GM12878 (cell line): ENCODE measurements around the gene PEX11B. TPM values are rescaled to one million over a fixed set of nuclear protein-coding genes. Genes with fewer than 3 reads are reported as not detected.

Source experiments
- ATAC-seq: fragments of 200-7000 bp; cut with Tn5 transposase; 3 replicates; pipeline ENCODE4 v1.9.1; 2020; ENCODE audit warnings: mild to moderate bottlenecking, moderate library complexity
- BruUV-seq: library from RNA; stranded (reverse); fragments of 400-500 nt; replicated peaks from 2 replicates; lab custom pipeline; 2021; lab: Mats Ljungman, UMichigan
- CTCF ChIA-PET: fragments of 300-600 bp; sonication (Branson Sonifier 250); formaldehyde crosslinking; extraction: SDS; loops from one replicate; lab custom pipeline; 2021; ENCODE audit warnings: inconsistent platforms; lab: Yijun Ruan, JAX
- POLR2A ChIA-PET: fragments of 350-600 bp; formaldehyde crosslinking; extraction: SDS; loops from one replicate; lab custom pipeline; 2021; ENCODE audit warnings: inconsistent platforms; lab: Charles Lee
- RAD21 ChIA-PET: fragments of 300-600 bp; sonication (Branson Sonifier 250); formaldehyde crosslinking; loops from one replicate; lab custom pipeline; 2023; ENCODE audit warnings: antibody characterized with exemption; ENCODE audit not compliant: unreplicated experiment; lab: Charles Lee
- SMC1A ChIA-PET: fragments of 300-600 bp; sonication (Branson Sonifier 250); formaldehyde crosslinking; loops from one replicate; lab custom pipeline; 2023; ENCODE audit not compliant: unreplicated experiment, uncharacterized antibody; lab: Charles Lee
- DNase-seq: peaks from one replicate; pipeline ENCODE4 v3.0.0-alpha.2; 2011; ENCODE audit warnings: low read depth, low spot score
- FAIRE-seq: peaks from 3 replicates; lab custom pipeline; 2011; peaks lifted over from hg19 to GRCh38; lab: Jason Lieb, UNC
- H2AFZ ChIP-seq: 2 replicates; pipeline ENCODE4 v1.6.0; 2011; ENCODE audit warnings: low read depth, low read length, control low read depth; ENCODE audit not compliant: control insufficient read depth
- H3K27ac ChIP-seq: 2 replicates; pipeline ENCODE4 v1.5.1; 2011; ENCODE audit warnings: control low read depth; ENCODE audit not compliant: control insufficient read depth, insufficient read depth
- H3K27me3 ChIP-seq, 2 experiments: replicated peaks in 1 of 2; 2 replicates each; pipeline versions ENCODE4 v1.6.0 to v1.6.1; 2011; ENCODE audit warnings: low read length in 1 of 2; ENCODE audit not compliant: control insufficient read depth in 2 of 2, insufficient read depth in 2 of 2
- H3K36me3 ChIP-seq, 2 experiments: 2 replicates each; pipeline ENCODE4 v1.5.1; 2011; ENCODE audit warnings: low read length in 1 of 2; ENCODE audit not compliant: control insufficient read depth in 2 of 2, insufficient read depth in 2 of 2
- H3K4me1 ChIP-seq: 2 replicates; pipeline ENCODE4 v1.6.1; 2011; ENCODE audit warnings: mild to moderate bottlenecking, low read length, moderate library complexity, mixed read lengths; ENCODE audit not compliant: control insufficient read depth, insufficient read depth
- H3K4me2 ChIP-seq: 2 replicates; pipeline ENCODE4 v1.6.0; 2011; ENCODE audit warnings: control low read depth; ENCODE audit not compliant: control insufficient read depth, insufficient read depth
- H3K4me3 ChIP-seq: fragments of 200-600 bp; sonication (generic); 2 replicates; pipeline ENCODE4 v1.5.1; 2016
- H3K79me2 ChIP-seq: 2 replicates; pipeline ENCODE4 v1.6.0; 2011; ENCODE audit warnings: low read length; ENCODE audit not compliant: control insufficient read depth, insufficient read depth
- H3K9ac ChIP-seq: 2 replicates; pipeline ENCODE4 v1.8.0; 2011; ENCODE audit warnings: low read length, control low read depth, mixed read lengths; ENCODE audit not compliant: control insufficient read depth, insufficient read depth
- H3K9me3 ChIP-seq: replicated peaks from 3 replicates; pipeline ENCODE4 v1.5.1; 2011; ENCODE audit warnings: mild to moderate bottlenecking, low read length; ENCODE audit not compliant: control insufficient read depth, insufficient read depth
- H4K20me1 ChIP-seq: 2 replicates; pipeline ENCODE4 v1.6.0; 2011; ENCODE audit not compliant: control insufficient read depth, insufficient read depth
- CREM ChIP-seq: IDR thresholded peaks from 2 replicates; pipeline ENCODE4 v1.6.1; 2014; ENCODE audit warnings: antibody characterized with exemption, low read depth
- KAT2A ChIP-seq: conservative IDR thresholded peaks from 2 replicates; pipeline ENCODE4 v1.6.1; 2011; ENCODE audit warnings: low read depth, low read length; ENCODE audit not compliant: control insufficient read depth
- MTA3 ChIP-seq: IDR thresholded peaks from 2 replicates; pipeline ENCODE4 v1.6.1; 2012; ENCODE audit warnings: low read length, inconsistent platforms, borderline replicate concordance
- POLR2AphosphoS5 ChIP-seq: IDR thresholded peaks from 2 replicates; pipeline ENCODE4 v1.6.1; 2011; ENCODE audit warnings: mild to moderate bottlenecking, low read length, inconsistent platforms
- TBL1XR1 ChIP-seq: IDR thresholded peaks from 2 replicates; pipeline ENCODE4 v1.6.1; 2012; ENCODE audit warnings: low read depth, low read length, improper control_type of control experiment
- ZNF384 ChIP-seq: IDR thresholded peaks from 2 replicates; pipeline ENCODE4 v1.6.1; 2012; ENCODE audit warnings: low read depth, mild to moderate bottlenecking, low read length, improper control_type of control experiment, borderline replicate concordance
- WGBS: methylation state at CpG from one replicate; pipeline ENCODE4 v1.1.6; 2016; ENCODE audit warnings: low lambda C conversion rate; ENCODE audit not compliant: insufficient replicate concordance, insufficient coverage; ENCODE audit errors: missing lambda C conversion rate; 5-methylcytosine and 5-hydroxymethylcytosine counted together
- in situ Hi-C: fragments of 300-500 bp; cut with MboI; formaldehyde crosslinking; loops from 9 replicates; pipeline ENCODE4 v1.14.3; 2018; ENCODE audit warnings: mixed read lengths
- intact Hi-C: fragments of 100-400 bp; cut with micrococcal nuclease; formaldehyde crosslinking; loops from one replicate; pipeline ENCODE4 v1.14.2; 2022; ENCODE audit not compliant: unreplicated experiment
- polyA plus RNA-seq, 11 experiments: library from polyadenylated mRNA; depleted of rRNA in 4 of 11; unstranded in 6 of 11; stranded (reverse) in 5 of 11; fragments of >200 nt; fragmentation: Nextera tagmentation in 4 of 11; fragmentation: Illumina TruSeq in 1 of 11; extraction: Ambion mirVana in 4 of 11; extraction: Trizol in 1 of 11; gene quantifications; 1 replicate in 1 of 11; 2 replicates in 10 of 11; pipeline versions ENCODE4 v1.2.1 to v1.2.3, GENCODE V29; 2011 to 2016; ENCODE audit warnings: inconsistent platforms in 2 of 11, missing spikeins in 2 of 11, low read depth in 1 of 11
- total RNA-seq, 4 experiments: library from RNA; depleted of rRNA in 3 of 4; stranded (reverse); fragments of >200 nt in 3 of 4; fragmentation: Illumina TruSeq in 1 of 4; extraction: Trizol in 1 of 4; gene quantifications; 2 replicates each; pipeline versions ENCODE4 v1.2.1 to v1.2.3, GENCODE V29; 2013 to 2021
- TF ChIP-seq, protein P1 (sequence below): fragments of 450-650 bp; IDR thresholded peaks from 2 replicates; pipeline ENCODE4 v1.6.1; 2016; ENCODE audit warnings: mild to moderate bottlenecking

The PEX11B gene
- total and polyA plus RNA-seq, 10 of the 15 experiments (the other 5 are each of a cell fraction or from before 2014, with no cell fraction given): 24.9 to 129 (median 40.7) TPM

DNA sequence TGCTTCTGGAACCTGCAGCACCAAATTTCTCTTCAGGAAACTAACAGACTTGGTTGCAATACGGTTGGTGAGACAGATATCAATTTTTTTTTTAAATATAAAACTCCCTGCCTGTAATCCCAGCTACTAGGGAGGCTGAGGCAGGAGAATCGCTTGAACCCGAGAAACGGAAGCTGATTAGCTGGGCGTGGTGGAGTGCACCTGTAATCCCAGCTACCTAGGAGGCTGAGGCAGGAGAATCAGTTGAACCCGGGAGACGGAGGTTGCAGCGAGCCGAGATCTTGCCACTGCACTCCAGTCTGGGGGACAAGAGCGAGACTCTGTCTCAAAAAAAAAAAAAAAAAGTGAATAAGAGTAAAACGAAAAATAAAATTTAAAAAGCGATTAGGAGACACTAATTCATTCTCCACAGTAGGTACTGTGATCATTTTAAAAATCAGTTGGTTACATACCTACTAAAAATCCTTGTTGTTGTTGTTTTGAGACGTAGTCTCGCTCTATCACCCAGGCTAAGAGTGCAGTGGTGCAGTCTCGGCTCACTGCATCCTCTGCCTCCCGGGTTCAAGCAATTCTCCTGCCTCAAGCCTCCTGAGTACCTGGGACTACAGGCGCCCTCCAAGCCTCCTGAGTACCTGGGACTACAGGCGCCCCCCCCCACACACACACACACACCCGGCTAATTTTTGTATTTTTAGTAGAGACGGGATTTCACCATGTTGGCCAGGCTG, 9.6 kb upstream of the PEX11B start:
- WGBS: 17% methylated on average over 18 of the region's 20 CpGs
- Histone ChIP-seq H2AFZ (no peak overlapping the region), H3K27ac (peak overlapping the region; percentile 97)
- in situ Hi-C loops: no loop called here
- RAD21 ChIA-PET: interaction anchor here (0.6 to 2.3 kb wide), 10 partner anchors 9 to 317 kb away, joined by 3 to 23 read pairs (median 4); partner anchors contain the start of genes ANKRD34A, LIX1L, PEX11B and PIAS3
- intact Hi-C loops: loop anchor here (1.0 to 2.0 kb wide), 2 partner anchors 10 to 31 kb away; partner anchors contain the start of genes LIX1L and PEX11B
- TF ChIP-seq POLR2AphosphoS5 (peak; percentile 29; the same call in 1 of the 2 replicates), CREM (no peak), MTA3 (0 out of 2 replicates have a peak, but pooled peaks have one; percentile 0), ZNF384 (no peak), KAT2A (no peak), TBL1XR1 (no peak)
- TF ChIP-seq, protein P1, sequence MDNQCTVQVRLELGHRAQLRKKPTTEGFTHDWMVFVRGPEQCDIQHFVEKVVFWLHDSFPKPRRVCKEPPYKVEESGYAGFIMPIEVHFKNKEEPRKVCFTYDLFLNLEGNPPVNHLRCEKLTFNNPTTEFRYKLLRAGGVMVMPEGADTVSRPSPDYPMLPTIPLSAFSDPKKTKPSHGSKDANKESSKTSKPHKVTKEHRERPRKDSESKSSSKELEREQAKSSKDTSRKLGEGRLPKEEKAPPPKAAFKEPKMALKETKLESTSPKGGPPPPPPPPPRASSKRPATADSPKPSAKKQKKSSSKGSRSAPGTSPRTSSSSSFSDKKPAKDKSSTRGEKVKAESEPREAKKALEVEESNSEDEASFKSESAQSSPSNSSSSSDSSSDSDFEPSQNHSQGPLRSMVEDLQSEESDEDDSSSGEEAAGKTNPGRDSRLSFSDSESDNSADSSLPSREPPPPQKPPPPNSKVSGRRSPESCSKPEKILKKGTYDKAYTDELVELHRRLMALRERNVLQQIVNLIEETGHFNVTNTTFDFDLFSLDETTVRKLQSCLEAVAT: peak; percentile 12; the same call in 1 of the 2 replicates
- TF ChIP-seq, all 136 proteins: peak for 3
- no peak for DNase-seq
- POLR2A ChIA-PET: interaction anchor here (0.6 to 3.6 kb wide), 20 partner anchors 8 to 110 kb away, joined by 3 to 58 read pairs (median 4); partner anchors contain the start of genes ANKRD34A, LIX1L, PEX11B and PIAS3
- Histone ChIP-seq H3K36me3 (peaks cover 0 to 5% of the 10 kb centered on the region in 2 experiments; a peak in 1 of 4 replicates), H3K27me3 (no peaks in the 10 kb centered on the region), H3K79me2 (peaks cover 25% of the 10 kb centered on the region), H3K4me1 (peaks cover 6% of the 10 kb centered on the region; the same call in 1 of the 2 replicates), H3K4me2 (peak overlapping the region; percentile 89), H4K20me1 (no peaks in the 10 kb centered on the region), H3K9me3 (no peaks in the 10 kb centered on the region), H3K4me3 (peak overlapping the region; percentile 90), H3K9ac (peak overlapping the region; percentile 100)
- CTCF ChIA-PET: interaction anchor here (0.6 to 2.4 kb wide), 27 partner anchors 9 to 133 kb away, joined by 3 to 28 read pairs (median 4); partner anchors contain the start of genes ANKRD34A, HJV, LIX1L and PEX11B
- peak; percentile 6 for ATAC-seq
- TSS peak; percentile 99 for BruUV-seq
- SMC1A ChIA-PET: interaction anchor here (0.6 to 3.5 kb wide), 11 partner anchors 9 to 109 kb away, joined by 3 to 30 read pairs (median 4); partner anchors contain the start of genes ANKRD34A, LIX1L, PEX11B and POLR3GL
- no peak for FAIRE-seq
